ENCODE data around the gene RYR2.
A peak's percentile ranks its signal among the peaks of the same experiment; 100 is the strongest.

RYR2 gene

DNA sequence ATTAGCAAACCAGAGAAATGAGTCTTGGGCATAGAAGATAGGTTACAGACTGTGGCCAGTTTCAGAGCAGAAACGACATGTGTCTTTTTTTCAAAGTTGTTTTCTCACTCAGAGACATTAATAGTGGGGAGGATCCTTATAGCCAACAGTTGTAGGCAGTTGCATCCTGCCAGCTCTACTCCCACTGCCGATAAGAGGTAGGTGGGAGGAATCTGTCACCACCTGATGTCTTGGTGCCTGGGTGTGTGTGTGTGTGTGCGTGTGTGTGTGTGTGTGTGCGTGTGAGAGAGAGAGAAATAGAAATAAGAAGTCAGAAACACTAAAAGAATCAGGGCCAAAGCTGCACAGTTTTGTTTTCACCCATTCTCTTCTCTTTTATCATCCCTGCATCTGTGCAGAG is 629.3 kb downstream of the RYR2 start:
- DNase-seq (ENCODE audit: low spot score) = no peak
- in situ Hi-C loops (cut with MboI; ENCODE audit: low pct_unique_long_range_greater_than_20kb, low sequenced_read_pairs, unreplicated experiment) = no loop called here
- TF ChIP-seq, protein P1, sequence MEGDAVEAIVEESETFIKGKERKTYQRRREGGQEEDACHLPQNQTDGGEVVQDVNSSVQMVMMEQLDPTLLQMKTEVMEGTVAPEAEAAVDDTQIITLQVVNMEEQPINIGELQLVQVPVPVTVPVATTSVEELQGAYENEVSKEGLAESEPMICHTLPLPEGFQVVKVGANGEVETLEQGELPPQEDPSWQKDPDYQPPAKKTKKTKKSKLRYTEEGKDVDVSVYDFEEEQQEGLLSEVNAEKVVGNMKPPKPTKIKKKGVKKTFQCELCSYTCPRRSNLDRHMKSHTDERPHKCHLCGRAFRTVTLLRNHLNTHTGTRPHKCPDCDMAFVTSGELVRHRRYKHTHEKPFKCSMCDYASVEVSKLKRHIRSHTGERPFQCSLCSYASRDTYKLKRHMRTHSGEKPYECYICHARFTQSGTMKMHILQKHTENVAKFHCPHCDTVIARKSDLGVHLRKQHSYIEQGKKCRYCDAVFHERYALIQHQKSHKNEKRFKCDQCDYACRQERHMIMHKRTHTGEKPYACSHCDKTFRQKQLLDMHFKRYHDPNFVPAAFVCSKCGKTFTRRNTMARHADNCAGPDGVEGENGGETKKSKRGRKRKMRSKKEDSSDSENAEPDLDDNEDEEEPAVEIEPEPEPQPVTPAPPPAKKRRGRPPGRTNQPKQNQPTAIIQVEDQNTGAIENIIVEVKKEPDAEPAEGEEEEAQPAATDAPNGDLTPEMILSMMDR (IDR thresholded peaks at IDR 0.05; ENCODE audit: extremely low read depth, insufficient read depth, missing control alignments) = no peak

DNA sequence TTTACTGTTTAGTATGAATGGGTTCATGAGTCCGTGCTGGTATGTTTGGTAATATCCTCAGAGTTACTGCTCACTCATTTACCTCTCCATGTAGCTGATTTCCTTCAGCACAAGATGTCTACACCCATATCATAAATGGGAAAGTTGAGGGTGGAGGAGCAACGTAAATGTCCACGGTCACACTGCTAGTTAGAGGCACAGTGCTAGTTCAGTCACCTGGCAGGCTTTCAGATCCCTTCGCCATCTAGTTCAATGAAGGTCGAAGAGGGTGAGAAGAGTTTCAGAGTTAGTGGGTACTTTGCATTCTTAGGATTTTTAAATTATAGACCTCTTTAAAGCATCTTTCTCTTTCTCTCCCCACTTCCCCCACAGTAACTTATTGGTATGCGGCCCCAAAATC is 630.0 kb downstream of the RYR2 start:
- DNase-seq (ENCODE audit: low spot score) = no peak
- TF ChIP-seq, protein P1 (IDR thresholded peaks at IDR 0.05; ENCODE audit: extremely low read depth, insufficient read depth, missing control alignments) = no peak
- in situ Hi-C loops (cut with MboI; ENCODE audit: low pct_unique_long_range_greater_than_20kb, low sequenced_read_pairs, unreplicated experiment) = no loop called here

DNA sequence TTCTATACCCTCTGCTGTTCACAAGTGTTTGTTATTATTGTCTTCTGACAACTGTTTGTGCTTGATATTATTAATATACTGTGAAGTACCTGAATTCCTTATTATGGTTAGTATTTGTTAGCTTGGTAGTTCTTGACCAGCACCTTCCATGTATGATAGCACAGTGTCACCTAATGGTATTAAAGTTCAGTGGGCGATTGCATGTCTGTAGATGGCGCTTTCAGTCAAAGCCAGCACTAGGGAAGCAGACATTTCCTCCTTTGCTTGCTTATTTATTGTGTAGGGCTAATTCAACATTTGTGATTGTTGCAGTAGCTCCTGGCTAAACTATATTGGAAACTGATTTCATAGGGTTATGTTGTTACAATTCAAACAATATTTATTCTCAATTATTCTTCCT is 630.8 kb downstream of the RYR2 start:
- no peak for DNase-seq (ENCODE audit: low spot score)
- in situ Hi-C loops (cut with MboI; ENCODE audit: low pct_unique_long_range_greater_than_20kb, low sequenced_read_pairs, unreplicated experiment) = no loop called here
- TF ChIP-seq, protein P1 (IDR thresholded peaks at IDR 0.05; ENCODE audit: extremely low read depth, insufficient read depth, missing control alignments) = peak; percentile 25

DNA sequence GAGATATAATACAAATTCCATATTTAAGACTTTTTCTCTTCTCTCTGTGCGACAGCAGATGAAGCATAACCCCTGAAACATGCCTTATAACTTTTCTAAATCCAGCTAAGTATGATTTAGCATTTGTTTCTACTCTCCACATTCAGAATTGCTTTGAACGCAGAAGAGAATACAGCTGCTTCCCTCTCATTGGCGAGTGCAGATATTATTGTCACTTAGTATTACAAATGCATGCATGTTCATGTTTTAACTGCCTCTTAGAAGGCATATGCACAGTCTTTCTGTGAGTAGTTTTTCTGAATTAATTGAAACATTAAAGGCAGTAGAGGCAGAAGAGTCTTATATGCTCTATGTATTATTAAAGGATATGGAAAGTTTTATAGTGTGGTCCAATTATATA is 631.6 kb downstream of the RYR2 start:
- DNase-seq (ENCODE audit: low spot score) = no peak
- in situ Hi-C loops (cut with MboI; ENCODE audit: low pct_unique_long_range_greater_than_20kb, low sequenced_read_pairs, unreplicated experiment) = no loop called here
- TF ChIP-seq, protein P1 (IDR thresholded peaks at IDR 0.05; ENCODE audit: extremely low read depth, insufficient read depth, missing control alignments) = no peak

DNA sequence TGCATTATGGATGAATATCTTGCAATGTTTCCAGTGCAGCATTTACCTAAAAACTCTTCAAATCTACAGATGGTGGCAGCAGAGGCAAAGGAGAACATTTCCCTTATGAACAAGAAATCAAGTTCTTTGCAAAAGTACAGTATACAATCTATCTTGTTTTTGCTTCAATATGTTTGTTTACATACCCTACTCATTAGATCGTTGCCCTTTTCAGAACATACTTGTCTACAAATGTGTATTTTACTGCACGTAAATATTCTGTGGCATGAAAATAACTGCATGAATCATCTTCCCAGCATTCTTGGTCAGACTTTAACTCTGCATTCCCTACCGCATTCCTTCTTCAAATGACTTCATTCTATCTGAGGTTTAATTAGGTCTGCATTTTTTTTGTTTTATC is 636.0 kb downstream of the RYR2 start:
- in situ Hi-C loops (cut with MboI; ENCODE audit: low pct_unique_long_range_greater_than_20kb, low sequenced_read_pairs, unreplicated experiment) = no loop called here
- no peak for DNase-seq (ENCODE audit: low spot score)
- TF ChIP-seq, protein P1 (IDR thresholded peaks at IDR 0.05; ENCODE audit: extremely low read depth, insufficient read depth, missing control alignments) = no peak

DNA sequence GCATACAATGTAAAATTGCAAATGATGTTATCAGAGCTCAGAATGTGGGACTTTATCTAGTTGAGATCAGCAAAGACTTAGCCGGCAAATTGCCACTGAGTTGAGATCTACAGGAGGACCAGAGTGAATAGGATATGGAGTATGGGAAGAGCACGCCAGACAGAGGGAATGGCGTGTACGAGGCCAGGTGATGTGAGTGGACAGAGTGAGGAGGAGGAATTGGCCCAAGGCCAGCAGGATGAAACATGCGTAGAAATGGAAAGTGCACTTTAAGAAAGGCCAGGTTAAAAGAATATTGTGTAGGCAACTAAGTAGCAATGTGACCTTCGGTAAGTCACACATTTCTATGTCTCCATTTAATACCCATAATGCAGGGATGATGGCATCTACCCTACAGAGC is 637.7 kb downstream of the RYR2 start:
- no peak for DNase-seq (ENCODE audit: low spot score)
- TF ChIP-seq, protein P1 (IDR thresholded peaks at IDR 0.05; ENCODE audit: extremely low read depth, insufficient read depth, missing control alignments) = no peak
- in situ Hi-C loops (cut with MboI; ENCODE audit: low pct_unique_long_range_greater_than_20kb, low sequenced_read_pairs, unreplicated experiment) = no loop called here

DNA sequence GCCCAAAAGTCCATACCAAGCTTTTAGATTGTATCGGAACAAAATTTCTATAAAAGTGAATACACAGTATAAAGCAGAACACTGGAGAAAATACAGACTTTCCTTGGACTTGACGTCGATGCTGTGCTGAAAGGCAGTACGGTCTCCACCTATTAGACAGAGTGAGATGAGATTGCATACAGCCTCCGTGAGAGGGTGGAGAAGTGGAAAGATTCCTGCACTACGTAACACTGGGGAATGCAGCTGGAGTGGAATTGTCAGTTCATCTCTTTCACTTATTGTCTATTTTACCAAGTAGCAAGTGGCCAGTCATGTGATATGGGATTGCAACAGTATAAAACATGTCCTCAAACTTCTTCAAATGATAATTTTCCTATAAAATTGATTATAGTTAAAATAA is 639.2 kb downstream of the RYR2 start:
- TF ChIP-seq, protein P1 (IDR thresholded peaks at IDR 0.05; ENCODE audit: extremely low read depth, insufficient read depth, missing control alignments) = no peak
- in situ Hi-C loops (cut with MboI; ENCODE audit: low pct_unique_long_range_greater_than_20kb, low sequenced_read_pairs, unreplicated experiment) = no loop called here

More for the DNA sequence above, 639.2 kb downstream of the RYR2 start:
- no peak for DNase-seq (ENCODE audit: low spot score)
